DMS 273 treated with DMSO at 0.1 percent for 48 hours (cell line): Measurements from ENCODE around the gene STOX1.
"Not testable (repeated sequence)": the region's sequence is repeated elsewhere in the genome, so short reads cannot be mapped to it uniquely, and the experiment has no call there.

Source experiments
- DNase-seq: peaks from one replicate; lab custom pipeline; 2025; lab: John Stamatoyannopoulos, UW

STOX1 gene

DNA sequence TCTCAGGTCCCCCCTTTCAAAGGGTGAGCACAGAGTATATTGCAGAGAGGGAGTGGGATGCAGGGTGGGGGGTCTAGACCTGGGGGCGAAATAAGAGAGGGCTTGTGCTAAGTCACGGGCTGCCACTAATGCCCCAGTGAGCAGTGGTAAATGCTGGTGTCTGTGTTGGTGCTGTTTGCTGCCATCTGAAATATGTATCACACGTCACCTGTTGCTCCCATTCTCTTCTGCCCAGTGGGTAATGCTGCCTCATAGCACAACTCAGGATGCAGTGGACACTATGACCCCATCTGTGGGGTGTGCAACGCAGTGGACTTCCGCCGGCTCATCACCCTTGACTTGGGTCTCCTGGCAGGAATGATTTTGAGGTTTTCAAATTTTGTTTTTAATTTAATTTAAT, 2.6 kb downstream of the STOX1 start:
- DNase-seq: no peak

- DNase-seq: no peak
Observed at GRCh38 chr10:68831961-68832455, 4.7 kb downstream of the STOX1 start.

GRCh38 chr10:68832601-68833000, 5.3 kb downstream of the STOX1 start:
- DNase-seq: no peak

- DNase-seq: no peak
Observed at GRCh38 chr10:68837626-68838322, 10.4 kb downstream of the STOX1 start.

DNA sequence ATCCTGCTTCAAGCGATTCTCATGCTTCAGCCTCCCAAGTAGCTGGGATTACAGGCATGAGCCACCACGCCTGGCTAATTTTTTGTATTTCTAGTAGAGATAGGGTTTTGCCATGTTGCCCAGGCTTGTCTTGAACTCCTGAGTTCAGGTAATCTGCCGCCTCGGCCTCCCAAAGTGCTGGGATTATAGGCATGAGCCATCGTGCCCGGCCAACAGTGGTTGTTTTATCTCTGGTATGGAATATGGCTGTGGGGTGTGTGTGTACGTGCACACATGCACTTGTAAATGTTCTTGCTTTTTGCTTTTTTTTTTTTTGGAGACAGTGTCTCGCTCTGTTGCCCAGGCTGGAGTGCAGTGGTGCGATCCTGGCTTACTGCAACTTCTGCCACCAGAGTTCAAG, 13.3 kb downstream of the STOX1 start:
- not testable (repeated sequence) for DNase-seq

DNA sequence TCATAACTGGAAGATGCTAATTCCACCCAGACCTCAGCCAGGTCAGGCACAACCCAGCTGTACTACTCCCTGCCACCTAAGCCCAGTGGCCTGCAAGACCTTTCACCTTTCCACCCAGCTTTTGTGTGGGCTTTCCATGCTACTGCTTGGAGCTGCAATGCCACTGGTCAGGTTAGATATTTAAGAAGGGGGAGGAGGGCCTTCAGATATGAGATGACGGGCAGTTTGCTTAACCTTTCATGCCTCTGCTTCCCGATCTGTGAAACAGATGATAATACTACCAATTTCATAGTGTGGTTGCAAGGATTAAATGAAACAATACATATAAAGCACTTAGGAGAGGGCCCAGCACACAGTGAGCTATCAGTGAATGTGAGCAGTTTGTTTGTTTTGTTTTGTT, 20.9 kb downstream of the STOX1 start:
- no peak for DNase-seq

- no peak for DNase-seq
Observed at GRCh38 chr10:68848806-68849205, 21.5 kb downstream of the STOX1 start.

DNA sequence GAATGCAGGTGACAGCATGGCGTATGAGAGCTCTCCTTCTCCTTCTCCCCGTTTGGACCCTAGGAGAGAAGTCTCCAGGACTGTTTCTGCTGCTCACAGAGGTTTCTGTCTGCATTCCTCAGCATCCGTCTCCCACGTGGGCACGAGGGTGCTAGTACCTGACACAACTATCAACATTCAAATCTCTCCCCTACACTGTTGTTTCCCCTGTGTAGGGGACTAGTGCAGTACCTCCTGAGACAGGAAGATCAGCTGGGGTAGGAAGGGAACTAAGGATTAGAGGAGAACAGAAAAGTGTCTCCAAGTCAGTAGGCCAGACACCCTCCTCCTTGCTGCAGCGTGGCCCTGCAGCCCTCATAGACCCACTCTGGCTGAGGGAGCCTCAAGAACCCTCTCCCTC, 29.0 kb downstream of the STOX1 start:
- DNase-seq: no peak

DNA sequence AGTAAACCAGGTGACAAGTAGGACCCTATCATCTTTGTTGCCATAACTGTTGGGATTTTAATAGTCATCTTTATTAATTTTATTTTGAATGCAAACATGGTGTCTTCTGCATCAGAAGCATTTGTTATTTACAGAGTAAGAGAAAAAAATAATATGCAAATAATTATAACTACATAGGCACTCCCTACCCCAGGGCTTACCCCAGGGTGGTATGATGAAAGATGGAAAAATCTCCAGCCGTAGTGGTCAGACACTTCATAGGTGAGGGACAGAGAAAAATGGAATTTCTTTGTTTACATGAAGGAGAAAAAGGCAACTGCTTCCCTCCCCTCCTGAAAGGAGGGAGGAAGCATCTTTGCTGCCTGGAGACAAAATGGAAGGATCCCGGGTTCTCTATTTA, 29.7 kb downstream of the STOX1 start:
- no peak for DNase-seq

DNA sequence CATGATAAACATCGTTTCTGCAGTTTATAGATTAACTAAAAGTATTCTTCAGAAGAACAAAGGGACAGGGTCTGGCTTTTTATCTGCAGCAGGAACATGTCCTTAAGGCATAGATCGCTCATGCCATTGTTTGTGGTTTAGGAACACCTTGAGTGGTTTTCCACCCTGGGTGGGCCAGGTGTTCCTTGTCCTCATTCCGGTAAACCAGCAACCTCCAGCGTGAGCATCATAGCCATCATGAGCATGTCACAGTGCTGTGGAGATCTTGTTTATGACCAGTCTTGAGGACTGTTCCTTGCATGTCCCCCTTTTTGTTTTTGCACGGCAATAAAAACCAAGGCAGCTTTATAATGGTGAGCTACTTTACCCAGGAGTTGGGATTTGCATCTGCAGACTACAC, 33.9 kb downstream of the STOX1 start:
- DNase-seq: no peak

DNA sequence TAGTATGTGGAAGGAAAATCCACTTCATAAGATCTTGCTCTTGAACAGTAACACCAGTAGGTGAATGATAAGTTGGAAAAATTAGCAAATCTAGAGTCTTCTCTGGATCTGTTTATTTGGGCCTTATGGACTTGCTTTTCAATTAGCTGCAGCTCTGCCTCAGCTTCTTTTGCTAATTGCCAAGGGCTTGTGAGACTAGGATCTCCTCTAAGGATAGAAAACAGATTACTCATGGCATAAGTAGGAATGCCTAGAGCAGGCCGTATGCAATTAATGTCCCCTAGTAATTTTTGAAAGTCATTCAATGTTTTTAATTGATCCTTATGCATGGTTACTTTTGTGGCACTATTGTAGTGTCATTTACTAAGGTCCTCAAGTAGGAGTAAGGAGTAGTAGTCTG, 37.3 kb downstream of the STOX1 start:
- no peak for DNase-seq

GRCh38 chr10:68868173-68868572, 40.8 kb downstream of the STOX1 start:
- not testable (repeated sequence) for DNase-seq

- no peak for DNase-seq
Observed at GRCh38 chr10:68869623-68870022, 42.3 kb downstream of the STOX1 start.

- no peak for DNase-seq
Observed at GRCh38 chr10:68870061-68870460, 42.7 kb downstream of the STOX1 start.

- no peak for DNase-seq
Observed at GRCh38 chr10:68870545-68871104, 43.3 kb downstream of the STOX1 start.

- DNase-seq: peak; percentile 14
Observed at GRCh38 chr10:68871105-68871711, 43.9 kb downstream of the STOX1 start.

DNA sequence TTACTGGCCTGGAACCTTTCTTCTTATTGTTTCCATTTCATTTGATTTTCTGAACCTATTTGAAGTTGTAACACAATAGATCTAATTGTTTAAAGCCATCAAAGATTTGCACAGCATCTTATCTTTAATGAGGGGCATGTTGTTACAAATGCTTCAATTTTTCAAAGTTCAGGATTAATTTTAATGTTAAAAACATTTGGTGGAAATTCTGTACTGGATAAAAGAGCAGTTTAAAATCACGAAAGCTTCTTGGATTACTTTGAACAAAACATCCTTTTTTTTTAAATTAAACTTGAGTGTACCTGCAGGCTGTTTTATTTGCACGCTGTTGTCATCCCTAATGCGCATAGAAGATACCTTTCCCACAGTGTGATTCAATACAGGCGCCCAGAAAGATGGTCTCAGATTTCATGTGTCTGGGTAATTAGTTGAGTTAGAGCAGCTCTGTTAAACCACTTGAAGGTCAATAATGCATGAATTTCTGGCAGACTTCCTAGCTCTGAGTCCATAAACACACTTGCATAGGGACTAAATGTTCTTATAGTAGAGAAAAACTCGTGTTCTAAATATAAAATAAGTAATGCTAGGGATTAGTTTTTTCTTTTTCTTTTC, 44.5 kb downstream of the STOX1 start:
- DNase-seq: peak; percentile 69

- no peak for DNase-seq
Observed at GRCh38 chr10:68876246-68877138, 49.2 kb downstream of the STOX1 start.

DNA sequence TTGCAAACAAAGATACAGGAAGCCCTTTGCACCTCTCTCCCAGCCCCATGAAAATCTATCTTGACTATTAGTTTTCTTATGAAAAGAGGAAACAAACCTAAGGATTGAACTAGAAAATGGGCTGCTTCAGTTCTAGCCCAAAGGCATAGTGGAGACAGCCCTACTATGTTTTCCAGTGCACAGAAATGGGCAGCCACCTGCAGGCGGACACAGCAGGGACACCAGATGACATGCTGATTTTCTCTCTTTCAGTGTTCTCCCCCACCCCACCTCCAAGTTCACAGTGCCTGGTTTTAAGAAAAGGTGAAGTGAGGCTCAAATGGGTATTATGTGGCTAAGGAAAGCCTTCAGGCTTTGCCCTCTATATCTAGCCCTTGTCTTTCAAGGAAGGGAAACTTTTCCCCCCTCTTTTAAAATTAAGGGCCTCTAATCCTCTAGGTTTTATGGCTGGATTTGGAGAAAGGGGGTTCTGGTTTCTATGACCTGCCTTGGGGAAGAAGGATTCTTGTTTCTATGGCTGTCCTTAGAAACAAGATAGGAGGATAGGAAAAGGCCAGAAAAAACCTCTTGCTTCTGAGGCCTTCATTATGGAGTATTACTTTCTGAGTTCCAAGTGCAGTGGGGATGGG, 50.3 kb downstream of the STOX1 start:
- DNase-seq: no peak

- no peak for DNase-seq
Observed at GRCh38 chr10:68878496-68878895, 51.2 kb downstream of the STOX1 start.

- DNase-seq: no peak
Observed at GRCh38 chr10:68879628-68880027, 52.3 kb downstream of the STOX1 start.

- DNase-seq: no peak
Observed at GRCh38 chr10:68880181-68880580, 52.9 kb downstream of the STOX1 start.
